Measurements from ENCODE around the gene PROCR.
"Not testable (repeated sequence)": the region's sequence is repeated elsewhere in the genome, so short reads cannot be mapped to it uniquely, and the experiment has no call there.

The PROCR gene

DNA sequence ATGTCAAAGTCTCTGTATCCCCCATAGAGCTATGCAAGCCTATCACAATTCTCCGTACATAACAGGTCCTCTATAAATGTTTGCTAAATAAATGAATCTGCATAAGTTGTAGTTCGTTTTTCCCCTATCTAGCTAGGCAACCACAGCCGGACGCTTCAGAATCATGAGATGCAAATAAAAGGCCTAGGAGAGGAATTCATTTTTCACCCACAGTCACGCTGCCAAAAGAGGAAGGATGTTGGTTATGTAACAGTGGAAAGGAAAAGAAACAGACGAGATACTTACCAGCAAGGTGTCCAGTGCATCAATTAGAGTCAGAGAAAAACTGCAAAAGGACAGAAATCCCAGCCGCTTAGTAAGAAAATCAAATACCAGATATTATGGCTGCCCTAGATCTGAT lies 27.2 kb upstream of the PROCR start:
- Histone ChIP-seq H3K36me3 (ENCODE audit: control insufficient read depth, insufficient read depth, low read length) (peaks cover 20% of the 10 kb centered on the region), H3K27ac (ENCODE audit: low read depth, low read length, severe bottlenecking) (no peak overlapping the region), H3K9me3 (ENCODE audit: control insufficient read depth, low read length) (no peaks in the 10 kb centered on the region), H3K4me3 (ENCODE audit: extremely low read depth, insufficient read depth, low read length, poor library complexity, severe bottlenecking) (no peak overlapping the region), H3K4me1 (ENCODE audit: control insufficient read depth, insufficient read depth, low read length, poor library complexity, severe bottlenecking) (no peaks in the 10 kb centered on the region)
- WGBS, 2 experiments (ENCODE audit: insufficient coverage in 2 of 2), result 71 to 91% methylated on average over 3 to 5 of the region's 7 CpGs

DNA sequence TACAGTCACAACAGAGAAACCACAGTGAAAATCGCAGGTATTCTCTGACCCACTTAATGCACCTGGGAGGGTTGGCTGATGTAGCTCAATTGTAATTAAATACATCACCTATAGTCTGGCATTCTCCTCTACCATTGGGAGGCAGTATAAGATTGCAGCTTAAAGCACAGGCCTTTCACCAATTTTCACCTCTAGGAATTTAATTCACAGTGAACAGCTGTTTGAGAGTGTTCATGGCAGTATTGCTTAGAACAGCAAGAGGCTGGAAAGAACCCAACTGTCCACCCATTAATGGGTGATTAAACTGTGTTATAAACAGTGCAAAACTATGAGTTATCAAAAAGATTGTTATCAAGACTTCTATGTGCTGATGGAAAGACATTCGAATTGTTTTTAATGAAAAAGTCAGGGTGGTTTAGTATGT lies 26.7 kb upstream of the PROCR start:
- Histone ChIP-seq H3K4me1 (ENCODE audit: control insufficient read depth, insufficient read depth, low read length, poor library complexity, severe bottlenecking) (no peaks in the 10 kb centered on the region), H3K36me3 (ENCODE audit: control insufficient read depth, insufficient read depth, low read length) (peaks cover 20% of the 10 kb centered on the region), H3K9me3 (ENCODE audit: control insufficient read depth, low read length) (no peaks in the 10 kb centered on the region), H3K4me3 (ENCODE audit: extremely low read depth, insufficient read depth, low read length, poor library complexity, severe bottlenecking) (no peak overlapping the region), H3K27ac (ENCODE audit: low read depth, low read length, severe bottlenecking) (no peak overlapping the region)
- WGBS, 2 experiments (ENCODE audit: insufficient coverage in 2 of 2), result 93 to 100% methylated on average over 1 of the region's 2 CpGs

DNA sequence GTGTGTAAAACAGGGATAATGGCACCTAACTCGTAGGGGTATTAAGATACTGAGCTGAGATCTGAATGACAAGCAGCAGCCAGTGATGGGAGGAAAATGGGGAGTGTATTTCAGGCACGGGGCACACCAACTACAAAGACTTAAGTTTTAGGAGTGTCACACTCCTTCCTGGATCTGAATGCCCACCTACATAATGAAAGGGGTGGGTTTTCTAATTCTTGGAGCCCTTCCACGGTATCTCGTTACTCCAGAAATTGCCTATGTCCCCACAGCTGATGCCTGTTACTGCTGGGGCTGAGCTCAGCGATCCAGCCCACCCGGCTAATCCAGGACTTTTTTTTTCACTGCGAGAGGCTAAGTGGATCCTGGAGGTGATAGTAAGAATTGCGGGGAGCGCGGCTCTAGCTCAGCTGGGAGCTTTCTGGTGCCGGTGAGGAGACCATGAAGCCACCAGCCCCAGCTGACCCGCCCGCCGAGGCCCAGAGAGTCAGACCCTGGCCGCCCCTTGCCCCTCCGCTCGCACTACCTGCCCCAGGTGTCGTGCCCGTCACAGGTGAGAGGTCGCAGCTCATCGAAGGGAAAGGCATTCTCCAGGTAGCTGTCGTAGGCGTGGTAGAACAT lies 25.5 kb upstream of the PROCR start:
- WGBS, 2 experiments (ENCODE audit: insufficient coverage in 2 of 2), result 3 to 5% methylated on average over 19 to 22 of the region's 23 CpGs
- peak overlapping the region; percentile 69 for H3K4me3 ChIP-seq (ENCODE audit: extremely low read depth, insufficient read depth, low read length, poor library complexity, severe bottlenecking)
- H3K27ac ChIP-seq (ENCODE audit: low read depth, low read length, severe bottlenecking), result no peak overlapping the region
- no peaks in the 10 kb centered on the region for H3K9me3 ChIP-seq (ENCODE audit: control insufficient read depth, low read length)
- H3K36me3 ChIP-seq (ENCODE audit: control insufficient read depth, insufficient read depth, low read length), result peaks cover 15% of the 10 kb centered on the region
- H3K4me1 ChIP-seq (ENCODE audit: control insufficient read depth, insufficient read depth, low read length, poor library complexity, severe bottlenecking), result no peaks in the 10 kb centered on the region

- Histone ChIP-seq H3K4me1 (ENCODE audit: control insufficient read depth, insufficient read depth, low read length, poor library complexity, severe bottlenecking) (no peaks in the 10 kb centered on the region), H3K27ac (ENCODE audit: low read depth, low read length, severe bottlenecking) (peak within 1 kb of the TSS; percentile 91), H3K9me3 (ENCODE audit: control insufficient read depth, low read length) (no peaks in the 10 kb centered on the region), H3K36me3 (ENCODE audit: control insufficient read depth, insufficient read depth, low read length) (peaks cover 9% of the 10 kb centered on the region), H3K4me3 (ENCODE audit: extremely low read depth, insufficient read depth, low read length, poor library complexity, severe bottlenecking) (peak within 1 kb of the TSS; percentile 69)
- WGBS, 2 experiments (ENCODE audit: insufficient coverage in 2 of 2), result 0 to 1% methylated on average over 21 to 27 of the region's 42 CpGs
Observed at GRCh38 chr20:35146920-35147574, 24.8 kb upstream of the PROCR start, which contains the start of gene EDEM2. Gene EDEM2, minus strand, starts transcription at chr20:35147336. Its CDS starts 78 bp downstream, at chr20:35147258.

DNA sequence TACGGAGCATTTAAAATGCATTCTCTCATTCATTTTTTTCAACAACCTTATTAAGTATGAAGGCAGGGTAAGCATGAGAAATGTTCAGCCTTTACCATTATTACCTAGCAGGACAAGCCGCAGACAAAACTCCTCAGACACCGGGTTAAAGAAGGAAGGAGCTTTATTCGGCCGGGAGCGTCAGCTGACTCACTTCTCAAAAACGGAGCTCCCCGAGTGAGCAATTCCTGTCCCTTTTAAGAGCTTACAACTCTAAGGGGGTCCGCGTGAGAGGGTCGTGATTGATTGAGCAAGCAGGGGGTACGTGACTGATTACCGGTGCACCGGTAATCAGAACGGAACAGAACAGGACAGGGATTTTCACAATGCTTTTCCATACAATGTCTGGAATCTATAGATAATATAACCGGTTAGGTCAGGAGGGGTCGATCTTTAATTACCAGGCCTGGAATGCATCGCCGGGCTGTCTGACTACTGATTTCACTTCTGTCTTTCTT lies 24.2 kb upstream of the PROCR start:
- Histone ChIP-seq H3K27ac (ENCODE audit: low read depth, low read length, severe bottlenecking) (peak overlapping the region; percentile 91), H3K4me3 (ENCODE audit: extremely low read depth, insufficient read depth, low read length, poor library complexity, severe bottlenecking) (peak overlapping the region; percentile 69)
- H3K36me3 ChIP-seq (ENCODE audit: control insufficient read depth, insufficient read depth, low read length); H3K4me1 ChIP-seq (ENCODE audit: control insufficient read depth, insufficient read depth, low read length, poor library complexity, severe bottlenecking); H3K9me3 ChIP-seq (ENCODE audit: control insufficient read depth, low read length): not testable (repeated sequence)
- WGBS, 2 experiments (ENCODE audit: insufficient coverage in 2 of 2), result 2 to 6% methylated on average over 3 to 6 of the region's 19 CpGs

DNA sequence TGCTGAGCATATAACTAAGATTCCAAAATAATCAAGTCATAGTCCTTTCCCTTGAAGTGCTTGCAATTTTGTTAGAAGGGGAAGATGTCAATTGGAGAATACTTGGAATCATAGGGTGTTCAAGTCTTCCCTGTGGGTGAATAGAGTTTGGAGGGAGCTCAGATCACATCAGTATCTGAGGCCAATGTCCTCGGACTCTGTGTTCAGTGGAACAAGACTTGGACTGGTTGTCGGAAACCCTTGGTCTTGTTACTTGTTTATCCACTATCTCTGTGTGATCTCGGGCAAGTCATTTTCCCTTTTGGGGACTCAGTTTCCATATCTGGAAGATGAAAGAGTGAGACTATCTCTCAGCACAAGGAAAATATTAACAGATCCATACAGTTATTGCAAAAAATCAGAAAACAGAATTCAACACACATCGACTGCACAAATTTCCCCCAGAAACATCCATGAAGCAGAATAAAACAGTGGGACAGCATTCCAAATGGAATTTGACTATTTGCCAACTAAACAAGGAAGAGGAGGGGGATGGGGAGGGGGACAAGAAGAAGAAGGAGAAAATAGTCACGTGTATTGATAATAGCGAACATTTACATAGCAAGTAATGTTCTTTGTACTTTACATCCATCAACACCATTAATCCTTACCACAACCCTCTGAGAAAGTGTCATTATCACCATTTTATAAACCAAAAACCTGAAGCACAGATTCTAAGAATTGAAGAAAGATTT lies 20.9 kb upstream of the PROCR start:
- Histone ChIP-seq H3K4me3 (ENCODE audit: extremely low read depth, insufficient read depth, low read length, poor library complexity, severe bottlenecking) (no peak overlapping the region), H3K36me3 (ENCODE audit: control insufficient read depth, insufficient read depth, low read length) (no peaks in the 10 kb centered on the region), H3K9me3 (ENCODE audit: control insufficient read depth, low read length) (no peaks in the 10 kb centered on the region), H3K4me1 (ENCODE audit: control insufficient read depth, insufficient read depth, low read length, poor library complexity, severe bottlenecking) (no peaks in the 10 kb centered on the region), H3K27ac (ENCODE audit: low read depth, low read length, severe bottlenecking) (no peak overlapping the region)
- 82 to 88% methylated on average over 2 to 3 of the region's 6 CpGs for WGBS, 2 experiments (ENCODE audit: insufficient coverage in 2 of 2)

DNA sequence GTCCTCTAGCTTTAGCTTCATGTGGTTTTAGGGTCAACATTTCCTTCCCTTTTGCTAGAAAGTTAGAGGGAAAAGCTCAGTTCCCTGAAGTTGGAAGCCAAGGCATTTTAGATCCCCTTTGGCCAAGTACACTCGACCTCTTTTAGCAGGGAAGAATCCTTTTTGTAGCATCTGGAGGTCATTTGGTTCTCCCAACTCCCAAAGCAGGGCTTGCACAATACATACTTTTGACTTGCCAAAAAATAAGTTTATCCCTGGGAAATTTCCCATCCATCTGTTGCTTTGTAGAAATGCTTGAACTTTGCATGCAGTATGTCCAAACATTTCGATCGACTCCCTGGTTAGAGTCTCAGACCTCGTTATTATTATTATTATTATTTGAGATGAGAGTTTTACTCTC lies 20.1 kb upstream of the PROCR start:
- Histone ChIP-seq H3K9me3 (ENCODE audit: control insufficient read depth, low read length) (no peaks in the 10 kb centered on the region), H3K4me1 (ENCODE audit: control insufficient read depth, insufficient read depth, low read length, poor library complexity, severe bottlenecking) (no peaks in the 10 kb centered on the region), H3K4me3 (ENCODE audit: extremely low read depth, insufficient read depth, low read length, poor library complexity, severe bottlenecking) (no peak overlapping the region), H3K27ac (ENCODE audit: low read depth, low read length, severe bottlenecking) (no peak overlapping the region), H3K36me3 (ENCODE audit: control insufficient read depth, insufficient read depth, low read length) (no peaks in the 10 kb centered on the region)
- WGBS, 2 experiments (ENCODE audit: insufficient coverage in 2 of 2), result 88% methylated on average over 2 of the region's 4 CpGs; no CpG with 5 or more reads in 1 of the 2 experiments

DNA sequence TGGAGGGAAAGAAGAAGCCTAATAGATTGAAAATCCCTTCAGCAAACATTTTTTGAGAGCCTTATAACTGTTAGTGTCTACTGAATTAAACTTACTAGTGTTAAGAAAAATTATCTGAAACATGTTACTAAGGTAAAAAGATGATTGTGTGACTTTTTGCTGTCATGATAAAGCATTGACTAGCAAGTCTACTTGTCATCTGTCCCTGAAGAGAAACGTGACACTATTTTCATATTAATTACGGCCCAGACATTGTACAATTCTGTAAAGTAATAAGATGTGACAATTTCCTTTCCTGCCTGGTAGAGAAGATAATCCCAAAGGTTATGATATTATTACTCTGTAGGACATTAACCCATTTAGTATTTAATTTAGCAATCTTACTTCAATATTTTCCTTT lies 15.9 kb upstream of the PROCR start:
- Histone ChIP-seq H3K4me3 (ENCODE audit: extremely low read depth, insufficient read depth, low read length, poor library complexity, severe bottlenecking) (no peak overlapping the region), H3K9me3 (ENCODE audit: control insufficient read depth, low read length) (no peaks in the 10 kb centered on the region), H3K36me3 (ENCODE audit: control insufficient read depth, insufficient read depth, low read length) (no peaks in the 10 kb centered on the region), H3K27ac (ENCODE audit: low read depth, low read length, severe bottlenecking) (no peak overlapping the region), H3K4me1 (ENCODE audit: control insufficient read depth, insufficient read depth, low read length, poor library complexity, severe bottlenecking) (no peaks in the 10 kb centered on the region)
- WGBS, 2 experiments (ENCODE audit: insufficient coverage in 2 of 2), result no CpG with 5 or more reads among the region's 2 CpGs

- Histone ChIP-seq H3K4me3 (ENCODE audit: extremely low read depth, insufficient read depth, low read length, poor library complexity, severe bottlenecking) (no peak overlapping the region), H3K9me3 (ENCODE audit: control insufficient read depth, low read length) (no peaks in the 10 kb centered on the region), H3K4me1 (ENCODE audit: control insufficient read depth, insufficient read depth, low read length, poor library complexity, severe bottlenecking) (no peaks in the 10 kb centered on the region), H3K36me3 (ENCODE audit: control insufficient read depth, insufficient read depth, low read length) (no peaks in the 10 kb centered on the region), H3K27ac (ENCODE audit: low read depth, low read length, severe bottlenecking) (no peak overlapping the region)
- WGBS, 2 experiments (ENCODE audit: insufficient coverage in 2 of 2), result 89 to 93% methylated on average over 4 of the region's 6 CpGs
Observed at GRCh38 chr20:35156978-35157377, 14.9 kb upstream of the PROCR start.

DNA sequence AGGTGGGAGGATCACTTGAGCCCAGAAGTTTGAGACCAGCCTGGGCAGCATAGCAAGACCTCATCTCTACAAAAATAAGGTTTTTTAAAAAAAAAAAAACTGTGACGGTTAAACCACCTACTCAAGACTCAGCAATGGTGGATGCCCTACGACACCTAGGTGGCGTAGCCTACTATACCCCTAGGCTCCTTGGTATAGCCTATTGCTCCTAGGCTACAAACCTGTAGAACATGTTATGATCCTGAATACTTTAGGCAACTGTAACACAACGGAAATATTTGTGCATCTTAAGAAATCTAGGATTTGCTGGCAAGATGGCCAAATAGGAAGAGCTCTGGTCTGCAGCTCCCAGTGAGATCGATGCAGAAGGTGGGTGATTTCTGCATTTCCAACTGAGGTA lies 11.5 kb upstream of the PROCR start:
- not testable (repeated sequence) for H3K4me3 ChIP-seq (ENCODE audit: extremely low read depth, insufficient read depth, low read length, poor library complexity, severe bottlenecking); H3K36me3 ChIP-seq (ENCODE audit: control insufficient read depth, insufficient read depth, low read length); H3K9me3 ChIP-seq (ENCODE audit: control insufficient read depth, low read length); H3K4me1 ChIP-seq (ENCODE audit: control insufficient read depth, insufficient read depth, low read length, poor library complexity, severe bottlenecking); H3K27ac ChIP-seq (ENCODE audit: low read depth, low read length, severe bottlenecking)
- WGBS, 2 experiments (ENCODE audit: insufficient coverage in 2 of 2), result 88 to 92% methylated on average over 2 to 4 of the region's 5 CpGs

- H3K4me3 ChIP-seq (ENCODE audit: extremely low read depth, insufficient read depth, low read length, poor library complexity, severe bottlenecking); H3K4me1 ChIP-seq (ENCODE audit: control insufficient read depth, insufficient read depth, low read length, poor library complexity, severe bottlenecking); H3K9me3 ChIP-seq (ENCODE audit: control insufficient read depth, low read length); H3K36me3 ChIP-seq (ENCODE audit: control insufficient read depth, insufficient read depth, low read length); H3K27ac ChIP-seq (ENCODE audit: low read depth, low read length, severe bottlenecking): not testable (repeated sequence)
Observed at GRCh38 chr20:35164531-35164930, 7.3 kb upstream of the PROCR start.

Data from mesodermal cell (in vitro differentiated cells).